DMS 273 treated with DMSO at 0.1 percent for 48 hours (cell line): Measurements from ENCODE around the gene JUP.

Experiments
- DNase-seq: peaks from one replicate; lab custom pipeline; 2025; lab: John Stamatoyannopoulos, UW

The JUP gene

GRCh38 chr17:41723801-41724475 lies 62.6 kb downstream of the JUP start:
- DNase-seq: no peak

- DNase-seq: no peak
Observed at GRCh38 chr17:41722231-41722630, 64.3 kb downstream of the JUP start.

- no peak for DNase-seq
Observed at GRCh38 chr17:41718287-41718645, 68.2 kb downstream of the JUP start.

- no peak for DNase-seq
Observed at GRCh38 chr17:41717408-41718286, 68.9 kb downstream of the JUP start.

DNA sequence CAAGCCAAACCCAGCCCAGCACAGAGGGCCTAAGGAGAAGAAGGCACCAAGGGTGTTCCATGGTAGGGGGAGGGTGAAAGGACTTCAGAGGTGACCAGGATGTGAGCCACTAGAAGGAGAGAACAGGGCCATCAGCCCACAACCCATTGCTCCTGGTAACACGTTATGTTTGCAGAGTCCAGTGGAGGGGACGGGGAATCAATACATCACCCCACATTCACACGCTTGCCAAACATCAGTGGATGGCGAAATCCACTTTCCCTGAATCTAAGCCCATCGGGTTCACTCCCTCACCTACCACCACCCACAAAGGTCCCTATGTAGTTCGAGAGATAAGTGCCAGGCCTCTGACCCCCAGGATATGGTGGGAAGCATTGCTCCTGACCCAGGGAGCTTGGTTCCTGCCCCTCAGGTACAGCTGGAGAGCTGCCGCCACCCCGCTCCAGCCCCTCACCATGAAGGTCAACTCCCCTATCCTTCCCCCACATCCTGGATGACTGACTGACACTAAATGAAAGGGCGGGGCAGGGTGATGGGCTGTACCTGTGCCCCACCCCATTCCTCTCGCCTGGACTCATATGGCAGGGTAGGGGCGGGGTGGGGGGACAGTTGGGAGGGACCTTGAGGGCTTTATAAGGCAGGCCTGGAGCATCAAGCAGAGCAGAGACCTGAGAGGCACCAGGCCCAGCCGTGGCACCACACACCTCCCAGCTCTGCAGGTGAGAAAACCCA lies 74.7 kb downstream of the JUP start, which contains the start of gene GAST:
Gene GAST, plus strand, starts transcription at position 663 of the 732 bp plus-strand sequence. CDS start 3,106 bp downstream, outside the sequence.
- DNase-seq: no peak

GRCh38 chr17:41710472-41711090 lies 75.9 kb downstream of the JUP start:
- no peak for DNase-seq

- DNase-seq: no peak
Observed at GRCh38 chr17:41707803-41708669, 78.5 kb downstream of the JUP start.

- DNase-seq: no peak
Observed at GRCh38 chr17:41705271-41705991, 81.1 kb downstream of the JUP start.
